ENCODE measurements around the gene SAP30L. TPM values are rescaled to one million over a fixed set of nuclear protein-coding genes. Genes with fewer than 3 reads are reported as not detected.

SAP30L gene
- total and polyA plus RNA-seq, 2 of the 13 experiments (the other 11 are each of a cell fraction or from before 2014, with no cell fraction given) = 27.9 to 37.2 TPM

DNA sequence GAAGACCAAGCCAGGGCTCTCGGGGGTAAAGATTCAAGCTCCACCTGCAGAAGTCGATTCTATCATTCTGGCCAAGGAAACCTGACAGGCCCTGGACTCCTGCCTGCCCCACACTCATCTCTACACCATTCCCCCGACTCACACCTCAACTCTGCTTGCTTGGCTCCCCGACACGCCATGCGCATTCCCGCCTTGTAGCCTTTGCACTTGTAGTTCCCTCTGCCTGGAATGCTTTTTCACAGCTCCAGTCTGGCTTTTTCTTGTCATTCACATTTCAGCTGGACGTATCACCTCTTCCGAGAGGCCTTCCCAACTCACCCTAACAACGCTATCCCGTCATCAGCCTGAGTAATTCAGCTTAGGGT, 60.9 kb downstream of the SAP30L start:
- no TSS peak for BruUV-seq (replicated peaks)

DNA sequence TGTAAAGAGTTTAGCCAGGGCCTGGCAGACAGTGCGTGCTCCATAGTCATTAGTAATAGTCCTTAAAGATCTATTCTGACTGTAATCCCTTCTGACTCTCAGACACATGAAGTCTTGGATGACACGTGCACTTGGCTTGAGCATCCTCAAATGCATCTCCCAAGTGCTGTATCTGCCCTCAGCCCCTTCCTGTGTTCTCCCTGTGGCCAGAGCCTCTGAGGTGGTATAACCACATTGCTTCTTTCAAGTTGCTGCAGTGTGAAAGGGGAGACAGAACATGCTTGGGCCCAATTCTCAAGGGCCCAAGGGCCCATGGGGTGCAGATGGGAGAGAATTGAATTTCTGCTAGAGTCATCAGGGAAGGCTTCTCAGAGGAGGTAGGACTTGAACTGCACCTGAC, 62.3 kb downstream of the SAP30L start:
- 11% methylated on average over 1 of the region's 2 CpGs for WGBS (ENCODE audit: low lambda C conversion rate)
- no peak overlapping the region for H3K4me3 ChIP-seq (replicated peaks in 1 of 3; ENCODE audit: insufficient read depth in 1 of 3, low read depth in 2 of 3, low read length in 3 of 3)
- ChIA-PET POLR2A (no interaction called here), CTCF (ENCODE audit: low intra/inter-chr PET ratio, low total read pairs) (no interaction called here)
- H3K9me3 ChIP-seq (ENCODE audit: low read length) = no peaks in the 10 kb centered on the region
- no peak for FAIRE-seq
- H3K36me3 ChIP-seq (replicated peaks in 1 of 2; ENCODE audit: control insufficient read depth in 1 of 2, insufficient read depth in 2 of 2, low read length in 2 of 2) = no peaks in the 10 kb centered on the region
- ATAC-seq = no peak
- H3K27ac ChIP-seq (ENCODE audit: extremely low read length, insufficient read depth, low read length) = no peak overlapping the region
- no peaks in the 10 kb centered on the region for H3K79me2 ChIP-seq (ENCODE audit: insufficient read depth, low read length)
- no TSS peak for BruUV-seq (replicated peaks)
- H3K4me2 ChIP-seq (ENCODE audit: low read depth, low read length) = no peak overlapping the region
- intact Hi-C loops (cut with micrococcal nuclease; ENCODE audit: unreplicated experiment) = no loop called here
- DNase-seq (ENCODE audit: low spot score) = no peak
- in situ Hi-C loops (cut with HindIII; ENCODE audit: extremely low pct_ligation_motif_present, low pct_unique_long_range_greater_than_20kb) = no loop called here
- H3K9ac ChIP-seq (ENCODE audit: insufficient read depth, low read depth, low read length) = no peak overlapping the region
- H3K4me1 ChIP-seq (ENCODE audit: insufficient read depth, low read length) = no peaks in the 10 kb centered on the region
- no peak overlapping the region for H2AFZ ChIP-seq (ENCODE audit: low read length)
- peaks cover 0 to 12% of the 10 kb centered on the region in 2 experiments; a peak in 2 of 5 replicates for H3K27me3 ChIP-seq (ENCODE audit: control insufficient read depth in 1 of 2, insufficient read depth in 2 of 2, low read length in 2 of 2)
- no peaks in the 10 kb centered on the region for H4K20me1 ChIP-seq (ENCODE audit: insufficient read depth, low read length)
- TF ChIP-seq YEATS2 (CRISPR knock-in tag; IDR thresholded peaks at IDR 0.05; ENCODE audit: borderline replicate concordance) (no peak), ZFP1 (CRISPR knock-in tag; IDR thresholded peaks at IDR 0.05) (no peak), POGZ (CRISPR knock-in tag; IDR thresholded peaks at IDR 0.05) (no peak), IKZF1 (IDR thresholded peaks at IDR 0.05) (no peak), ZNF253 (CRISPR knock-in tag; IDR thresholded peaks at IDR 0.05; ENCODE audit: borderline replicate concordance) (no peak), HOXA3 (CRISPR knock-in tag; IDR thresholded peaks at IDR 0.05) (no peak), ZNF251 (CRISPR knock-in tag; IDR thresholded peaks at IDR 0.05) (no peak), SRSF9 (IDR thresholded peaks at IDR 0.05; ENCODE audit: borderline replicate concordance, insufficient read depth, low read depth, low read length, poor library complexity, severe bottlenecking) (no peak), CHD2 (IDR thresholded peaks at IDR 0.05; ENCODE audit: low read depth, low read length) (no peak), ATF1 (CRISPR knock-in tag; IDR thresholded peaks at IDR 0.05) (no peak)
- TF ChIP-seq, protein P1, sequence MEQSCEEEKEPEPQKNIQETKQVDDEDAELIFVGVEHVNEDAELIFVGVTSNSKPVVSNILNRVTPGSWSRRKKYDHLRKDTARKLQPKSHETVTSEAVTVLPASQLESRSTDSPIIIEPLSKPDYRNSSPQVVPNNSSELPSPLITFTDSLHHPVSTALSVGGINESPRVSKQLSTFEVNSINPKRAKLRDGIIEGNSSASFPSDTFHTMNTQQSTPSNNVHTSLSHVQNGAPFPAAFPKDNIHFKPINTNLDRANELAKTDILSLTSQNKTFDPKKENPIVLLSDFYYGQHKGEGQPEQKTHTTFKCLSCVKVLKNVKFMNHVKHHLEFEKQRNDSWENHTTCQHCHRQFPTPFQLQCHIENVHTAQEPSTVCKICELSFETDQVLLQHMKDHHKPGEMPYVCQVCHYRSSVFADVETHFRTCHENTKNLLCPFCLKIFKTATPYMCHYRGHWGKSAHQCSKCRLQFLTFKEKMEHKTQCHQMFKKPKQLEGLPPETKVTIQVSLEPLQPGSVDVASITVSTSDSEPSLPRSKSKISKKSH (CRISPR knock-in tag; IDR thresholded peaks at IDR 0.05; ENCODE audit: borderline replicate concordance) = no peak
- TF ChIP-seq, protein P2, sequence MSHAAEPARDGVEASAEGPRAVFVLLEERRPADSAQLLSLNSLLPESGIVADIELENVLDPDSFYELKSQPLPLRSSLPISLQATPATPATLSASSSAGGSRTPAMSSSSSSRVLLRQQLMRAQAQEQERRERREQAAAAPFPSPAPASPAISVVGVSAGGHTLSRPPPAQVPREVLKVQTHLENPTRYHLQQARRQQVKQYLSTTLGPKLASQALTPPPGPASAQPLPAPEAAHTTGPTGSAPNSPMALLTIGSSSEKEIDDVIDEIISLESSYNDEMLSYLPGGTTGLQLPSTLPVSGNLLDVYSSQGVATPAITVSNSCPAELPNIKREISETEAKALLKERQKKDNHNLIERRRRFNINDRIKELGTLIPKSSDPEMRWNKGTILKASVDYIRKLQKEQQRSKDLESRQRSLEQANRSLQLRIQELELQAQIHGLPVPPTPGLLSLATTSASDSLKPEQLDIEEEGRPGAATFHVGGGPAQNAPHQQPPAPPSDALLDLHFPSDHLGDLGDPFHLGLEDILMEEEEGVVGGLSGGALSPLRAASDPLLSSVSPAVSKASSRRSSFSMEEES (CRISPR knock-in tag; IDR thresholded peaks at IDR 0.05) = no peak

More for the DNA sequence above, 60.9 kb downstream of the SAP30L start:
- Histone ChIP-seq H4K20me1 (ENCODE audit: insufficient read depth, low read length) (no peaks in the 10 kb centered on the region), H3K9ac (ENCODE audit: insufficient read depth, low read depth, low read length) (no peak overlapping the region), H3K79me2 (ENCODE audit: insufficient read depth, low read length) (no peaks in the 10 kb centered on the region), H3K36me3 (replicated peaks in 1 of 2; ENCODE audit: control insufficient read depth in 1 of 2, insufficient read depth in 2 of 2, low read length in 2 of 2) (no peaks in the 10 kb centered on the region), H3K9me3 (ENCODE audit: low read length) (no peaks in the 10 kb centered on the region), H2AFZ (ENCODE audit: low read length) (no peak overlapping the region), H3K4me1 (ENCODE audit: insufficient read depth, low read length) (no peaks in the 10 kb centered on the region), H3K4me3 (replicated peaks in 1 of 3; ENCODE audit: insufficient read depth in 1 of 3, low read depth in 2 of 3, low read length in 3 of 3) (no peak overlapping the region), H3K27ac (ENCODE audit: extremely low read length, insufficient read depth, low read length) (no peak overlapping the region), H3K27me3 (ENCODE audit: control insufficient read depth in 1 of 2, insufficient read depth in 2 of 2, low read length in 2 of 2) (peaks cover 0 to 12% of the 10 kb centered on the region in 2 experiments; a peak in 2 of 5 replicates), H3K4me2 (ENCODE audit: low read depth, low read length) (no peak overlapping the region)
- ATAC-seq (no peak), FAIRE-seq (no peak), DNase-seq (ENCODE audit: low spot score) (no peak)
- intact Hi-C loops (cut with micrococcal nuclease; ENCODE audit: unreplicated experiment) = no loop called here
- TF ChIP-seq ZNF124 (CRISPR knock-in tag; IDR thresholded peaks at IDR 0.05) = no peak
- no peak for TF ChIP-seq NFKBIZ (CRISPR knock-in tag; IDR thresholded peaks at IDR 0.05)
- TF ChIP-seq, protein P3, sequence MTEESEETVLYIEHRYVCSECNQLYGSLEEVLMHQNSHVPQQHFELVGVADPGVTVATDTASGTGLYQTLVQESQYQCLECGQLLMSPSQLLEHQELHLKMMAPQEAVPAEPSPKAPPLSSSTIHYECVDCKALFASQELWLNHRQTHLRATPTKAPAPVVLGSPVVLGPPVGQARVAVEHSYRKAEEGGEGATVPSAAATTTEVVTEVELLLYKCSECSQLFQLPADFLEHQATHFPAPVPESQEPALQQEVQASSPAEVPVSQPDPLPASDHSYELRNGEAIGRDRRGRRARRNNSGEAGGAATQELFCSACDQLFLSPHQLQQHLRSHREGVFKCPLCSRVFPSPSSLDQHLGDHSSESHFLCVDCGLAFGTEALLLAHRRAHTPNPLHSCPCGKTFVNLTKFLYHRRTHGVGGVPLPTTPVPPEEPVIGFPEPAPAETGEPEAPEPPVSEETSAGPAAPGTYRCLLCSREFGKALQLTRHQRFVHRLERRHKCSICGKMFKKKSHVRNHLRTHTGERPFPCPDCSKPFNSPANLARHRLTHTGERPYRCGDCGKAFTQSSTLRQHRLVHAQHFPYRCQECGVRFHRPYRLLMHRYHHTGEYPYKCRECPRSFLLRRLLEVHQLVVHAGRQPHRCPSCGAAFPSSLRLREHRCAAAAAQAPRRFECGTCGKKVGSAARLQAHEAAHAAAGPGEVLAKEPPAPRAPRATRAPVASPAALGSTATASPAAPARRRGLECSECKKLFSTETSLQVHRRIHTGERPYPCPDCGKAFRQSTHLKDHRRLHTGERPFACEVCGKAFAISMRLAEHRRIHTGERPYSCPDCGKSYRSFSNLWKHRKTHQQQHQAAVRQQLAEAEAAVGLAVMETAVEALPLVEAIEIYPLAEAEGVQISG (CRISPR knock-in tag; IDR thresholded peaks at IDR 0.05) = no peak
- ChIA-PET POLR2A (no interaction called here), CTCF (ENCODE audit: low intra/inter-chr PET ratio, low total read pairs) (no interaction called here)
- in situ Hi-C loops (cut with HindIII; ENCODE audit: extremely low pct_ligation_motif_present, low pct_unique_long_range_greater_than_20kb) = no loop called here
- 46% methylated on average over 11 of the region's 11 CpGs for WGBS (ENCODE audit: low lambda C conversion rate)
